Tibial nerve (tissue), 4 donors: ENCODE results near the gene CNTF.

ENCODE experiments used
- EP300 ChIP-seq, 2 donors: sonication (generic); formaldehyde crosslinking; IDR thresholded peaks; one replicate each; pipeline ENCODE4 v1.6.1; 2017; ENCODE audit warnings: antibody characterized with exemption in 2 of 2, mild to moderate bottlenecking in 1 of 2
- POLR2A ChIP-seq, 2 donors: fragments of 450-650 bp; IDR thresholded peaks; one replicate each; pipeline ENCODE4 v1.6.1; 2017; ENCODE audit warnings: antibody characterized with exemption in 2 of 2, mild to moderate bottlenecking in 2 of 2, moderate library complexity in 2 of 2
- TF ChIP-seq, protein P1 (sequence below), 5 experiments: fragments of 200-600 bp in 3 of 5; fragments of 450-650 bp in 2 of 5; sonication (generic) in 3 of 5; IDR thresholded peaks; one replicate each; pipeline ENCODE4 v1.5.1; 2016 to 2019; ENCODE audit warnings: antibody characterized with exemption in 5 of 5, mild to moderate bottlenecking in 3 of 5, moderate library complexity in 2 of 5

DNA sequence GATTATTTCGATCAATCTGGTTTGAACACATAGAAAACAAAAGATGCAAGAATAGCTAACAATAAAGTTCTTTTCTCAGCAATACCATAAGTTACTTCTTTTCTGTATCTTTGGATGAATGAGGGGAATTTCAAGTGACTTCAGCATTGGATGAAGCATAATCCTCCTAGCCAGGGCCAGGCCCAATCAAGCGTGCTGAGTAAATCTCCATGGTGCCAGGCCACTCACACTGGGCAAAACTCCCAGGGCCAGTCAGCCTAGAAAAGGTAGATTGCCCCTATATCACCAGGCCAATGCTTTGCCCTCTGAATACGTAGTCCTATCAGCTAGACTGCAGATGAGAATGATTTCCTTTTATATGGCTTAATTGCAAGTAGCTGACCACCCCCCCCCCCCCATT lies 6.0 kb downstream of the CNTF start:
- TF ChIP-seq, protein P1, sequence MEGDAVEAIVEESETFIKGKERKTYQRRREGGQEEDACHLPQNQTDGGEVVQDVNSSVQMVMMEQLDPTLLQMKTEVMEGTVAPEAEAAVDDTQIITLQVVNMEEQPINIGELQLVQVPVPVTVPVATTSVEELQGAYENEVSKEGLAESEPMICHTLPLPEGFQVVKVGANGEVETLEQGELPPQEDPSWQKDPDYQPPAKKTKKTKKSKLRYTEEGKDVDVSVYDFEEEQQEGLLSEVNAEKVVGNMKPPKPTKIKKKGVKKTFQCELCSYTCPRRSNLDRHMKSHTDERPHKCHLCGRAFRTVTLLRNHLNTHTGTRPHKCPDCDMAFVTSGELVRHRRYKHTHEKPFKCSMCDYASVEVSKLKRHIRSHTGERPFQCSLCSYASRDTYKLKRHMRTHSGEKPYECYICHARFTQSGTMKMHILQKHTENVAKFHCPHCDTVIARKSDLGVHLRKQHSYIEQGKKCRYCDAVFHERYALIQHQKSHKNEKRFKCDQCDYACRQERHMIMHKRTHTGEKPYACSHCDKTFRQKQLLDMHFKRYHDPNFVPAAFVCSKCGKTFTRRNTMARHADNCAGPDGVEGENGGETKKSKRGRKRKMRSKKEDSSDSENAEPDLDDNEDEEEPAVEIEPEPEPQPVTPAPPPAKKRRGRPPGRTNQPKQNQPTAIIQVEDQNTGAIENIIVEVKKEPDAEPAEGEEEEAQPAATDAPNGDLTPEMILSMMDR (IDR thresholded peaks at IDR 0.05), result no peak
- TF ChIP-seq POLR2A (IDR thresholded peaks at IDR 0.05) (no peak), EP300 (IDR thresholded peaks at IDR 0.05) (no peak)
